ENCODE data around the gene SMG5.

DNA sequence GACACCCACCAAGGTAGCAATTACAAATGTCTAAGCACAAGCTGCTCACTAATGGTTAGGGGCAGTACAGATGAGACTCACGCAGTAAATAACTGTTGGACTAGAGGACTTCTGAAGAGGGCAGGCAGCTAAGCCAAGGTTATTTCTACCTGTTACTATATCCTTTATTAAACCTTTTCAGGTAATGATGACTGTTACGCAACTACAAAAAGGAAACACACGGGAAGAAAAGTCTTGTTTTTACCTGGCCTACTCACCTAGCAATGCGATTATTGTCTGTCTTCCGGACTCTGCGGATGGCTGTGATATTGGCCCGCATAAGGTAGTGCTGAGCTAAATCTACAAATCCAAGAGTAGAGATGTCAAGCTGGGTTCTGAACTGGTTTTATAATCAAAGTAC lies 34.3 kb upstream of the SMG5 start:
- TF ChIP-seq NFRKB (IDR thresholded peaks at IDR 0.05) (no peak), FOXA1 (IDR thresholded peaks at IDR 0.05) (no peak), ELF4 (IDR thresholded peaks at IDR 0.05) (no peak), FOXM1 (IDR thresholded peaks at IDR 0.05; ENCODE audit: borderline replicate concordance) (no peak)

Data from HEK293T (cell line).